ENCODE measurements around the gene PLAC9. TPM values are rescaled to one million over a fixed set of nuclear protein-coding genes. Genes with fewer than 3 reads are reported as not detected.
"Not testable (repeated sequence)": the region's sequence is repeated elsewhere in the genome, so short reads cannot be mapped to it uniquely, and the experiment has no call there.

The PLAC9 gene
- total RNA-seq: not detected in 2 replicates

GRCh38 chr10:80132299-80133139, at the start of gene PLAC9:
PLAC9 (plus strand) TSS chr10:80132730; CDS start chr10:80132763, 33 bp downstream.
- DNase-seq (ENCODE audit: low read depth): no peak

- no peak for DNase-seq (ENCODE audit: low read depth)
Measured at GRCh38 chr10:80090121-80090520, 42.4 kb upstream of the PLAC9 start.

GRCh38 chr10:80094231-80094630, 38.3 kb upstream of the PLAC9 start:
- no peak for DNase-seq (ENCODE audit: low read depth)

- not testable (repeated sequence) for DNase-seq (ENCODE audit: low read depth)
Measured at GRCh38 chr10:80098272-80098671, 34.3 kb upstream of the PLAC9 start.

- not testable (repeated sequence) for DNase-seq (ENCODE audit: low read depth)
Measured at GRCh38 chr10:80099295-80099694, 33.2 kb upstream of the PLAC9 start.

- DNase-seq (ENCODE audit: low read depth): no peak
Measured at GRCh38 chr10:80100116-80100515, 32.4 kb upstream of the PLAC9 start.

- no peak for DNase-seq (ENCODE audit: low read depth)
Measured at GRCh38 chr10:80100861-80101695, 31.5 kb upstream of the PLAC9 start.

GRCh38 chr10:80104066-80104926, 28.2 kb upstream of the PLAC9 start:
- DNase-seq (ENCODE audit: low read depth): no peak

- no peak for DNase-seq (ENCODE audit: low read depth)
Measured at GRCh38 chr10:80108576-80109239, 23.8 kb upstream of the PLAC9 start.

GRCh38 chr10:80110986-80111385, 21.5 kb upstream of the PLAC9 start:
- no peak for DNase-seq (ENCODE audit: low read depth)

GRCh38 chr10:80118669-80119068, 13.9 kb upstream of the PLAC9 start:
- DNase-seq (ENCODE audit: low read depth): no peak

GRCh38 chr10:80122110-80122710, 10.3 kb upstream of the PLAC9 start:
- peak; percentile 12 for DNase-seq (ENCODE audit: low read depth)

GRCh38 chr10:80122746-80123145, 9.8 kb upstream of the PLAC9 start:
- no peak for DNase-seq (ENCODE audit: low read depth)

GRCh38 chr10:80126876-80127275, 5.7 kb upstream of the PLAC9 start:
- no peak for DNase-seq (ENCODE audit: low read depth)

GRCh38 chr10:80131499-80131901, 1.0 kb upstream of the PLAC9 start:
- DNase-seq (ENCODE audit: low read depth): peak; percentile 22

- no peak for DNase-seq (ENCODE audit: low read depth)
Measured at GRCh38 chr10:80133206-80133605, 676 bp downstream of the PLAC9 start.

- DNase-seq (ENCODE audit: low read depth): not testable (repeated sequence)
Measured at GRCh38 chr10:80133687-80134086, 1.2 kb downstream of the PLAC9 start.

GRCh38 chr10:80136134-80136571, 3.6 kb downstream of the PLAC9 start:
- DNase-seq (ENCODE audit: low read depth): no peak

- DNase-seq (ENCODE audit: low read depth): no peak
Measured at GRCh38 chr10:80137031-80137862, 4.7 kb downstream of the PLAC9 start.

GRCh38 chr10:80137920-80138319, 5.4 kb downstream of the PLAC9 start:
- DNase-seq (ENCODE audit: low read depth): no peak

Measured in renal cortical epithelial cell (primary cell).